ENCODE data around the gene AATF.

The AATF gene, protein sequence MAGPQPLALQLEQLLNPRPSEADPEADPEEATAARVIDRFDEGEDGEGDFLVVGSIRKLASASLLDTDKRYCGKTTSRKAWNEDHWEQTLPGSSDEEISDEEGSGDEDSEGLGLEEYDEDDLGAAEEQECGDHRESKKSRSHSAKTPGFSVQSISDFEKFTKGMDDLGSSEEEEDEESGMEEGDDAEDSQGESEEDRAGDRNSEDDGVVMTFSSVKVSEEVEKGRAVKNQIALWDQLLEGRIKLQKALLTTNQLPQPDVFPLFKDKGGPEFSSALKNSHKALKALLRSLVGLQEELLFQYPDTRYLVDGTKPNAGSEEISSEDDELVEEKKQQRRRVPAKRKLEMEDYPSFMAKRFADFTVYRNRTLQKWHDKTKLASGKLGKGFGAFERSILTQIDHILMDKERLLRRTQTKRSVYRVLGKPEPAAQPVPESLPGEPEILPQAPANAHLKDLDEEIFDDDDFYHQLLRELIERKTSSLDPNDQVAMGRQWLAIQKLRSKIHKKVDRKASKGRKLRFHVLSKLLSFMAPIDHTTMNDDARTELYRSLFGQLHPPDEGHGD

DNA sequence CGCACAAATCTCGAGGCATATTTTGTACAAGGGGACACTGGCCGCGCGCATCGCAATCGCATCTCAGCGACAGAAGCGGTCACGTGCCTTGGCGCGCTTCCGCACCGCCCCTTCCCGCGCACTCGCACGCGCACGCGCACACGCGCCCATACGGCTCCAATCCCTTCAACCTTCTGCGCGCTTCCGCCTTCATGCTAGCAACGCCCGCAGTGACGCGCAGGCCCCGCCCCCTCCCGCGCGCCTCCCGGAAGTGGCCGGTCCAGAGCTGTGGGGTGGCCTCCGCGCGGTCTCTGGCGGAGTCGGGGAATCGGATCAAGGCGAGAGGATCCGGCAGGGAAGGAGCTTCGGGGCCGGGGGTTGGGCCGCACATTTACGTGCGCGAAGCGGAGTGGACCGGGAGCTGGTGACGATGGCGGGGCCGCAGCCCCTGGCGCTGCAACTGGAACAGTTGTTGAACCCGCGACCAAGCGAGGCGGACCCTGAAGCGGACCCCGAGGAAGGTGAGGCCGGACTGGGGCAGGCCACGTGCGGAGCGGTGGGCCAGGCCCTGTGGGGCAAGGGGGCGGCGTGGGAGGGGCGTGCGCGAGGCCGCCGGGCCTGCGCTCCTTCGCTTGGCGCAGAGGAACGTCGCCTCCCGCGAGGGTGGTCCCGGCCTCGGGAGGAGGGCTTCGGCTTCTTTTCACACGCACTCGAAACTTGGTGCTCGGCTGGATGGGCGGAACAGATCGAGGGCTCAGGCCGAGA, at the start of gene AATF:
Gene AATF, plus strand, starts transcription at position 238 of the 744 bp plus-strand sequence. Its CDS starts 172 bp downstream, at position 410.
- H3K36me3 Mint-ChIP-seq = peaks cover 56% of the 10 kb centered on the region
- peak within 1 kb of the TSS; percentile 99 for H3K27ac Mint-ChIP-seq
- peak within 1 kb of the TSS; percentile 92 for H3K4me3 Mint-ChIP-seq
- ATAC-seq (peak; percentile 99), DNase-seq (ENCODE audit: low spot score in 2 of 2) (peak; percentile 96 to 99)
- no peaks in the 10 kb centered on the region for H3K9me3 Mint-ChIP-seq
- H3K4me1 Mint-ChIP-seq = peaks cover 47% of the 10 kb centered on the region

DNA sequence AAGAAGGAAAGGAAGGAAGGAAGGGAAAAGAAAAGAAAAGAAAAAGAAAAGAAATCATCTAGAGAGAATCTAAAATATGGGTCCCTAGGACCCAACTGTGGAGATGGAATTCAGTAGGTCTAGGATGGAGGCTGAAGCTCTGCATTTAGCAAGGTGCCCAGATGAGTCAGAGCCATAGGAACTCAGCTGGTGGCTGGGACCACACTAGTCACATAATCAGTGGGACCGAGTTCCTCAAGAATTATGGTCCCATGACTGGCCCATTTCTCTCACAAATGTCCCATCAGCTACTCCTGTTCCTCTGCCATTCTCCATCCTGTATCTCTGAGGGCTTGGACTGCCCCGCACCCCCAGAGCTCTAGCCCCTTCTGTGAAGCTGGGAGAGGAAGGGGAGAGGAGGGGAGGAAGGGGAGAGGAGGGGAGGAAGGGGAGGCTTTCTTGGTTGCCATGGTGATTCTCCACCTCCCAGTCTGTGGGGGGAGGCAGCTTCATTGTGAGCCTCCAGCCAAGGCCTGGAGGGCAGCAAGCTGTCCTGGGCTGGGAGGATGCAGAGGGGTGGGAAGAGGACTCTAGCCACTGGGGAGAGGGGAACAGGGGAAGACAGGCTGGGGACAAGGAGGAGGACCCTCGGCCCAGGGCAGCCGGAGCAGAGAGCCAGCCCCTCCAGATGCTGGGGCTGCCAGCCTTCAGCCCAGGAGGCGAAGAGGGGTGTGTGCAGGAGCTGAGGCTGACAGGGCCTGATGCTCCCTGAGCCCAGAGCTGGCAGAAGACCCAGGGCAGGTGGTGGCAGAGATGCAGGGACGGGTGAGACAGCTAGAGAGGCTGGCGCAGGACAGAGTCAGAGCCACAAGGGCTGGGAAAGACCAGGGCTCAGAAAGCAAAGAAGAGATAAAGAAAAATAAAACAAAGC, 49.2 kb upstream of the AATF start:
- Mint-ChIP-seq H3K36me3 (no peaks in the 10 kb centered on the region), H3K4me1 (no peaks in the 10 kb centered on the region), H3K4me3 (no peak overlapping the region), H3K27ac (no peak overlapping the region), H3K9me3 (no peaks in the 10 kb centered on the region)
- DNase-seq (ENCODE audit: low spot score in 2 of 2) (no peak), ATAC-seq (peak; percentile 27)

- H3K4me1 Mint-ChIP-seq = no peaks in the 10 kb centered on the region
- ATAC-seq (no peak), DNase-seq (ENCODE audit: low spot score in 2 of 2) (no peak)
- no peaks in the 10 kb centered on the region for H3K36me3 Mint-ChIP-seq
- H3K27ac Mint-ChIP-seq = no peak overlapping the region
- H3K9me3 Mint-ChIP-seq = no peaks in the 10 kb centered on the region
- no peak overlapping the region for H3K4me3 Mint-ChIP-seq
Measured at GRCh38 chr17:36900160-36900512, 48.6 kb upstream of the AATF start.

DNA sequence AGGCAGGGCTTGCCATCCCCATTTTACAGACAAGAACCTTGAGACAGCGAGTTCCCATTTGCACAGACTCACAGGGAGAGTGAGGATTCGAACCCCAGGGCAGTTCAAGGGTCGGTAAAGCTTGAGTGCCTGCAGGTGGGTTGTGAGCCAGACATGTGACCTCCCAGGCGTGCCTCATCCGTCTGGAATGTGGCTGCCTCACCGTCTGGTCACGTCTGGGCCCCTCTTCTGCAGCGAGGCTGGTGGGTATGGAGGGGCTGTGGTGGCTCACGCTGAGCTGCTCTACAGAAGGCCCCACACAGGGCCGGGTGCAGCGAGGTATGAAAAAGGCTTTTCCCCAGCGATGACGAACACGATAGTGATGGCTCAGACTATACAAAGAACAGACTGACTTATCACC, 47.2 kb upstream of the AATF start:
- Mint-ChIP-seq H3K9me3 (no peaks in the 10 kb centered on the region), H3K4me3 (no peak overlapping the region), H3K27ac (no peak overlapping the region), H3K4me1 (no peaks in the 10 kb centered on the region), H3K36me3 (no peaks in the 10 kb centered on the region)
- ATAC-seq = no peak
- no peak for DNase-seq (ENCODE audit: low spot score in 2 of 2)

DNA sequence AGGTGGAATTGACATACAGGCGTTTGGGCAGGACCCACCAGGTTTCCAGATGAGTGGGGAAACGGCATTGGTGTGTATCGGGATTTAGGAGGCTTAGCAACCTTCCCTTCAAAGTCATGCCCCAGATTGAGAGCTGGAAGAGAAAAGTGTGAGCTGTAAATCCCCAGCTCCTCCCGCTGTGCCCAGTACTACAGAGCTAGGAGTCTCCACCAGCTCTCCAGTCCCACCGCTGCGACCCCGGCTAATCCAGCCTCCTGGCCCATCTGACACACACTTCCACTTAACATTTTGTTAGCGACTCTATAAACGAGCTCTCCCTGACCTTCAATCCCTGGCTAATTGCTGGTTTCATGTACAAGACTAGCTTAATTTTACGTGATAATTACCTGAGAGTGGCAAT, 41.3 kb upstream of the AATF start:
- Mint-ChIP-seq H3K4me3 (no peak overlapping the region), H3K36me3 (no peaks in the 10 kb centered on the region), H3K4me1 (no peaks in the 10 kb centered on the region), H3K9me3 (no peaks in the 10 kb centered on the region), H3K27ac (no peak overlapping the region)
- DNase-seq (ENCODE audit: low spot score in 2 of 2) (no peak), ATAC-seq (no peak)

DNA sequence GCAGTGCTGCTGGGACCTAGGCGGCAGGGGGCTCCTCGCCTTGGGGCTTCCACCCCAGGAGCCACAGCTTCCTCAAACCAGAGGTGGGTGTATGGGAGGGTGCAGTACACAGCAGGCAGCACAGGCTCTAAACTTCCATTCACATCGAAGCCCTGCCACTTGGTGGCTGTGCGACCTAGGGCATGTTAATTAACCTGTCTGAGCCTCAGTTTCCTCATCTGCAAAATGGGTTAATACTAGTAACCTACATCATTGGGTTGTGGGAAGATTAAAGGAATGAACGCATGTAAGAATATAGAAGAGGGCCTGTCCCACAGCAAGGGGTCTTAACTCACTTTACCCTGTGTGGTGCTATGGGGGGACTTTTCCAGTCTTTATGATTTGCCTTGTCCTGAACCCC, 38.2 kb upstream of the AATF start:
- Mint-ChIP-seq H3K4me1 (no peaks in the 10 kb centered on the region), H3K36me3 (no peaks in the 10 kb centered on the region), H3K27ac (no peak overlapping the region), H3K9me3 (no peaks in the 10 kb centered on the region), H3K4me3 (no peak overlapping the region)
- ATAC-seq (no peak), DNase-seq (ENCODE audit: low spot score in 2 of 2) (no peak)

DNA sequence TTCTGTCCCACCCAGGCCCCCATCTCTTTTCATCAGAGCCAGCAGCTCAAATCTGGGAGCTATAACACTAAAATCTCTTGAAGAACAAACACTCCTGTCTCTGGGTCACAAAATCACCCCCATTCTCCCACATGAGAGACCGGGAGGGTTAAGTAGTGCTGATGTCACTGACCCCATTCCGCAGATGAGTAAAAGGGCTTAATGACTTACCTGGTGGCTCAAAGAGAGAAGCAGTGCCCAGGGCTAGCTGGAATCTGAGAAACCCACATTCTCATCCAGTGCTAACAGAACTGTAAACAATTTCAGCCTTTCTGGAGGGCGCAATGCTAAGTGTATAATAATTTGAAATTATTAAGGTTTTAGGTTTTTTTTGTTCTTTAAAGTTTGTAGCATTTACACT, 37.8 kb upstream of the AATF start:
- H3K9me3 Mint-ChIP-seq = no peaks in the 10 kb centered on the region
- DNase-seq (ENCODE audit: low spot score in 2 of 2) (no peak), ATAC-seq (no peak)
- no peaks in the 10 kb centered on the region for H3K4me1 Mint-ChIP-seq
- H3K4me3 Mint-ChIP-seq = no peak overlapping the region
- no peak overlapping the region for H3K27ac Mint-ChIP-seq
- no peaks in the 10 kb centered on the region for H3K36me3 Mint-ChIP-seq

- H3K4me3 Mint-ChIP-seq = no peak overlapping the region
- no peak for ATAC-seq
Measured at GRCh38 chr17:36913132-36913531, 35.6 kb upstream of the AATF start.

DNA sequence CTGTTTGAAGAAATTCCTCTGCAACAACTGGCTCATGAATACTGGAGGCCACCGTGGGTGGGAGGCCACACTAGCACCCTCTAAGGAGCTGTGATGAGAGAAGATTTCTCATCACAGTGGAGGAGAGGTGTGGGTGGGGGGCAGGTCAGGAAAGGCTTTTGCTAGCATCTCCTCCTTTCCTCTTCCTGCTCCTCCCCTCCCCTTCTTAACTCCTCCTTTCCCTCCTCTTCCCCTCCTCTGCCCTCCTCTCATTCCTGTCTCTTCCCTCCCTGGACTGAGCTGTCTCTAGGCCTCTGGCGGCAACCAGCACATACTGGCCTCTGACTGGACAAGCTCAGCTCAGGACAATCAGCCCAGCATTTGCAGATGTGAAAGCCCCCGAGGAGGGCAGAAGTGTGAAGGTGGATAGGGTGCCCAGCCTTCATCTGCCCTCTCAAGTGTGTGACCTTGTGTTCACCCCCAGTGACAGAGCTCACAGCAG, 30.5 kb upstream of the AATF start:
- ATAC-seq = no peak
- Mint-ChIP-seq H3K4me3 (no peak overlapping the region), H3K36me3 (no peaks in the 10 kb centered on the region), H3K4me1 (peaks cover 24% of the 10 kb centered on the region), H3K27ac (no peak overlapping the region), H3K9me3 (no peaks in the 10 kb centered on the region)
- no peak for DNase-seq (ENCODE audit: low spot score in 2 of 2)

More at GRCh38 chr17:36913132-36913531, 35.6 kb upstream of the AATF start:
- H3K9me3 Mint-ChIP-seq = no peaks in the 10 kb centered on the region
- DNase-seq (ENCODE audit: low spot score in 2 of 2) = no peak
- peaks cover 1% of the 10 kb centered on the region for H3K4me1 Mint-ChIP-seq
- no peak overlapping the region for H3K27ac Mint-ChIP-seq
- H3K36me3 Mint-ChIP-seq = no peaks in the 10 kb centered on the region

DNA sequence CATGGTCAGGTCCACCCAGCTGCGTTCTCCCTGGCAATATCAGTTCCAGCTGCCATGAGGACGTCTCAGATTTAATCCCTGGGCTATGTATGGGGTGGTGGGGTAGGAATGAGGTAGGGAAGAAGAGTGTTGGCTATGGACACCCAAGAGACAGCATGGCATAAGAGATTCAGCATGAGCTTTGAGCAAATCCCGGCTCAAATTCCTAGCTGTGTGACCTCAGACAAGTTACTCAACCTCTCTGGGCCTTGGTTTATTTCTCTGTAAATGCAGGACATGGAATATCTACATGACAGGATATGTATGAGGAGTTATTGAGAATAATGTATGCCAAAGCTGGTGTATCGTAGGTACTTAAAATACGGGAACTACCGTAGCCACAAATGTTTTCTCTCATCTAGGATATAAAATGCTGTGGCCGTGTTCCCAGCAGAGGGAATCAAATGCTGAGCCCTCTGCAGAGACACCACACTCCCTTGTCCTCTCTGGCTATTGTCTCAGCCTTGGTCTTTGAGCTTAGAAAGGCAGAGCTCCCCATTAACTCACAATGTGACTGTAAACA, 29.3 kb upstream of the AATF start:
- peaks cover 24% of the 10 kb centered on the region for H3K4me1 Mint-ChIP-seq
- H3K9me3 Mint-ChIP-seq = no peaks in the 10 kb centered on the region
- H3K4me3 Mint-ChIP-seq = no peak overlapping the region
- H3K27ac Mint-ChIP-seq = no peak overlapping the region
- no peak for ATAC-seq
- no peak for DNase-seq (ENCODE audit: low spot score in 2 of 2)
- no peaks in the 10 kb centered on the region for H3K36me3 Mint-ChIP-seq

DNA sequence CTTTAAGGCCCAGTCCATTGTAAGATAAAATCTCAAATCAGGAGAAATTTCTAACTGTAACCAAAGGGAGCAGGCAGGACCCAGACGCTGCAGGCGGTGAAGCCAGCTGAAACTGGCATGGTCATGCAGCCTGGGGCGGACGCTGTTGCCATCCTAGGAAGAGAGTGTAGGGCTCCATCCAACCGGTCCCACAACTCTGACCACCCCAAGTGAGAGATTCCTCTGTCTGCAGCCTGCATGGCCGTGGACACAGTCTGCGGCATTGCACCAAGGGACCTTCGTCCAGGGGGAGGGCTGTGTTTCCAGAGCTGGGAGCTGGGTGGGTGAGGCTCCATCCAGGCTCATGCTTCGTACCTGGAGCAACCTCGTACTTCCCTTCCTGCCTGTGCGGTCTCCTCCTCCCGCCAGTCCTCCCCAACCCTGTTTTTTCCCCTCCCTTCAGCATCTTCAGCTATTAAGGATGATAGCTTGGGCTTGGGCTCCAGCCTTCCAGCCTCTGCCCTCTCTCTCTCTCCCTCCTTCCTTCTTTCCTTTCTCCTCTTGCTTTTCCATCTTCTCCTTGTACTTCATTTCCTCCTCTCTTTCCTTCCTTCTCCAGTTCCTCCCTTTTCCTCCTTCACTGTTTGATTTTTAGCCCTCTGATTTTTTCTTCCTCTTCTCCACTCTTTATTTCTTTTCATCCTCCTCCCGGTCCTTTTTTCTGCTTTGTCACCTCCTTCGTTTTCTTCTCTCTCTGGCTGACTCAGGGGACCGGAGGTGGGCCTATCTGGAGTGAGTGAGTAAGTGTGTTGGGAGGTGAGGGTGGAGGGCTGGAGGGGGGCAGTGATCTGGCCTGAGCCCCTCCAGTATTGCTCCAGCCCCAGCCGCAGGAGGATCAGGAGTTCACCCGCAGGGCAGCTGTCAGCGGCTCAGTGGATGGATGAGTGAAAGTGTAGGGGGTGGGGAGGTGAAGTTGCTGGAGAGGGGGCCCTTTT, 28.4 kb upstream of the AATF start:
- Mint-ChIP-seq H3K9me3 (no peaks in the 10 kb centered on the region), H3K36me3 (no peaks in the 10 kb centered on the region), H3K4me3 (peak overlapping the region; percentile 13), H3K4me1 (peaks cover 24% of the 10 kb centered on the region), H3K27ac (peak overlapping the region; percentile 17)
- DNase-seq (ENCODE audit: low spot score in 2 of 2) (no peak), ATAC-seq (peak; percentile 40)

DNA sequence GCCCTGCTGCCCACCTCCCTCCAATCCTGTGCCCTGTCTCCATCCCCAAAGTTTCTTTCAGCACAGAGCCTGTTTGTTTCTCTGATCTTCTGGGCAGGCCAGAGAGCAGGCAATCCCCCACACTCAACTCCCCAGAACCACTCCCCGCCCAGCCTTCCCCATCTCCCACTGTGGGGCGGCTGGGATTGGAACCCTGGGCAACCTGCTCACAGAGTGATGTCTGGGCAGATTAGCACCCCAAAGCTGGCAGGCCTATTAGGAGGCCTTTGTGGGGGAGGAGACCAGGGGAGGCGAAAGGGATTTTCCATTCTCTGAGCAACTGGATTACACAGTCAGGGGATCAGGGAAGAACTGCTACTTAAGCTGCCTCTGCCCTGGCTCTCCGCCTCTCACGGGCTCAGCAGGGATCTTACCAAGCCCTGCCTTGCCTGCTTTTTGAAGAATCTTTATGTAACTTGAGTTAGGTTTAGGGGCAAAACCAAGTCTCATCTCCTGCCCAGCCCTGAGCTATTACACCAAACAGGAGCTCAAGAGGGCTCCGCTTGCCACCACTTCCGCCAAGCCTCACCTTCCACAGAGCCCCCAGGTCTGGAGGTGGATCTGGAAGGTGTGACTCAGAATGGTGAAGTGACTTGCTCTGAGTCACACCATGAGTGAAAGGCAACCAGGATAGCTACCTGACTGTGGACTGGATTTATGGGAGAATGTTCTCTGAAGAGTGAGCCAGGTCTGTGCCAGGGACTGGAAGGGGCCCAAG, 27.5 kb upstream of the AATF start:
- peak overlapping the region; percentile 13 for H3K4me3 Mint-ChIP-seq
- no peaks in the 10 kb centered on the region for H3K9me3 Mint-ChIP-seq
- peak; percentile 91 for ATAC-seq
- H3K27ac Mint-ChIP-seq = peak overlapping the region; percentile 17
- peak in 1 of 2 donors; percentile 53 for DNase-seq (ENCODE audit: low spot score in 2 of 2)
- H3K36me3 Mint-ChIP-seq = no peaks in the 10 kb centered on the region
- peaks cover 24% of the 10 kb centered on the region for H3K4me1 Mint-ChIP-seq

GRCh38 chr17:36922175-36922574, 26.6 kb upstream of the AATF start:
- H3K27ac Mint-ChIP-seq = no peak overlapping the region
- H3K4me1 Mint-ChIP-seq = peaks cover 24% of the 10 kb centered on the region
- DNase-seq (ENCODE audit: low spot score in 2 of 2) (no peak), ATAC-seq (no peak)
- no peak overlapping the region for H3K4me3 Mint-ChIP-seq
- no peaks in the 10 kb centered on the region for H3K36me3 Mint-ChIP-seq
- no peaks in the 10 kb centered on the region for H3K9me3 Mint-ChIP-seq

All from stimulated activated effector memory CD8-positive, alpha-beta T cell treated with anti-CD3 and anti-CD28 coated beads, Interleukin-12 subunit alpha, Interleukin-12 subunit beta, amount 100 ng/mL, for 72 hours (primary cell).